Stimulated activated naive CD4-positive, alpha-beta T cell treated with Interleukin-2 at 50 U/mL for 16 hours (primary cell): ENCODE data around the gene VIPR1.

ENCODE experiments used
- DNase-seq: peaks from one replicate; lab custom pipeline; 2025; lab: John Stamatoyannopoulos, UW

Gene VIPR1

GRCh38 chr3:42493798-42494151 lies 8.7 kb upstream of the VIPR1 start:
- no peak for DNase-seq

GRCh38 chr3:42495393-42495792 lies 7.0 kb upstream of the VIPR1 start:
- no peak for DNase-seq

- DNase-seq: no peak
Measured at GRCh38 chr3:42497009-42497731, 5.3 kb upstream of the VIPR1 start.

GRCh38 chr3:42498034-42498433 lies 4.4 kb upstream of the VIPR1 start:
- no peak for DNase-seq

GRCh38 chr3:42498791-42499477 lies 3.5 kb upstream of the VIPR1 start:
- no peak for DNase-seq

GRCh38 chr3:42499478-42499871 lies 3.0 kb upstream of the VIPR1 start:
- no peak for DNase-seq

- DNase-seq: no peak
Measured at GRCh38 chr3:42500091-42500490, 2.4 kb upstream of the VIPR1 start.

GRCh38 chr3:42500909-42501308 lies 1.5 kb upstream of the VIPR1 start:
- DNase-seq: no peak

- DNase-seq: no peak
Measured at GRCh38 chr3:42501321-42501680, 1.1 kb upstream of the VIPR1 start.

GRCh38 chr3:42501681-42502428 lies 588 bp upstream of the VIPR1 start:
- peak; percentile 59 for DNase-seq

GRCh38 chr3:42503251-42503924 lies 945 bp downstream of the VIPR1 start:
- DNase-seq: no peak

GRCh38 chr3:42503957-42504333 lies 1.5 kb downstream of the VIPR1 start:
- no peak for DNase-seq

GRCh38 chr3:42504334-42505127 lies 2.1 kb downstream of the VIPR1 start:
- DNase-seq: no peak

- DNase-seq: no peak
Measured at GRCh38 chr3:42505128-42505848, 2.8 kb downstream of the VIPR1 start.

- no peak for DNase-seq
Measured at GRCh38 chr3:42505849-42506410, 3.5 kb downstream of the VIPR1 start.

- no peak for DNase-seq
Measured at GRCh38 chr3:42507252-42507651, 4.8 kb downstream of the VIPR1 start.

GRCh38 chr3:42507761-42508335 lies 5.4 kb downstream of the VIPR1 start:
- no peak for DNase-seq

GRCh38 chr3:42508562-42508961 lies 6.1 kb downstream of the VIPR1 start:
- DNase-seq: no peak

- DNase-seq: no peak
Measured at GRCh38 chr3:42509111-42509510, 6.7 kb downstream of the VIPR1 start.

GRCh38 chr3:42510325-42510724 lies 7.9 kb downstream of the VIPR1 start:
- DNase-seq: no peak
